HFF-Myc (cell line): Measurements from ENCODE around the gene AHRR.

Experiments used
- DNase-seq: peaks from one replicate; pipeline ENCODE4 v3.0.0-alpha.2; 2011; ENCODE audit warnings: low read depth; ENCODE audit errors: extremely low read depth
- H3K4me3 ChIP-seq: replicated peaks from 2 replicates; pipeline ENCODE4 v1.5.1; 2011; ENCODE audit warnings: low read depth, mild to moderate bottlenecking, control low read depth, low read length
- TF ChIP-seq, protein P1 (sequence below): IDR thresholded peaks from 2 replicates; pipeline ENCODE4 v1.5.1; 2012; ENCODE audit warnings: mild to moderate bottlenecking, low read depth, low read length, control low read depth; ENCODE audit errors: missing control alignments

The AHRR gene

DNA sequence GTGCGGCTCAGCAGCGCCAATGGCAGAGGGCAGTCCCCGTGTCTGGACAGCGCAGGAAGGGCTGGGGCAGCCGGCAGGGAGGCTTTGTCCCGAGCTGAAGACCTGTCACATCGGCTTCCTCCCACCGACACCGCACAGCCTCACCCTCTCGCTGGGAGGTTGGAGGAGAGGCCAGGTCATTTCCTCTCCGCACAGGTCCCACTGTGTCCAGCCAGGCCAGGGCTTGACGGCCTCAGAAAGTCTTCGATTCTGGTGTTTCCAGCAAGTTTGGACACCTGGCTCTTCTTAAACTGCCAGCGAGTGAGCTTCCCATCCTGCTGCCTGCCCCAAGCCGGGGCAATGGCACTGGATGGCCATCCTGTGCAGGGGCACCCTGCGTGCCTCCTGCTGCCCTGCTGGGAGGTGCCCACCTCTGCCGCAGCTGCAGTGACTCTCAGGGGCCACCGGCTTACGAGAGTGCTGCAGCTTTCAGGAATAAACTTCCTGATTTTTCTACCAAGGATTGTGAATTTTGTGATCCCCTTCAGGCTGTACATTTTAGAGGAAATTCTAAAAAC lies 33.9 kb downstream of the AHRR start:
- DNase-seq: no peak
- no peak overlapping the region for H3K4me3 ChIP-seq
- TF ChIP-seq, protein P1, sequence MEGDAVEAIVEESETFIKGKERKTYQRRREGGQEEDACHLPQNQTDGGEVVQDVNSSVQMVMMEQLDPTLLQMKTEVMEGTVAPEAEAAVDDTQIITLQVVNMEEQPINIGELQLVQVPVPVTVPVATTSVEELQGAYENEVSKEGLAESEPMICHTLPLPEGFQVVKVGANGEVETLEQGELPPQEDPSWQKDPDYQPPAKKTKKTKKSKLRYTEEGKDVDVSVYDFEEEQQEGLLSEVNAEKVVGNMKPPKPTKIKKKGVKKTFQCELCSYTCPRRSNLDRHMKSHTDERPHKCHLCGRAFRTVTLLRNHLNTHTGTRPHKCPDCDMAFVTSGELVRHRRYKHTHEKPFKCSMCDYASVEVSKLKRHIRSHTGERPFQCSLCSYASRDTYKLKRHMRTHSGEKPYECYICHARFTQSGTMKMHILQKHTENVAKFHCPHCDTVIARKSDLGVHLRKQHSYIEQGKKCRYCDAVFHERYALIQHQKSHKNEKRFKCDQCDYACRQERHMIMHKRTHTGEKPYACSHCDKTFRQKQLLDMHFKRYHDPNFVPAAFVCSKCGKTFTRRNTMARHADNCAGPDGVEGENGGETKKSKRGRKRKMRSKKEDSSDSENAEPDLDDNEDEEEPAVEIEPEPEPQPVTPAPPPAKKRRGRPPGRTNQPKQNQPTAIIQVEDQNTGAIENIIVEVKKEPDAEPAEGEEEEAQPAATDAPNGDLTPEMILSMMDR: no peak

DNA sequence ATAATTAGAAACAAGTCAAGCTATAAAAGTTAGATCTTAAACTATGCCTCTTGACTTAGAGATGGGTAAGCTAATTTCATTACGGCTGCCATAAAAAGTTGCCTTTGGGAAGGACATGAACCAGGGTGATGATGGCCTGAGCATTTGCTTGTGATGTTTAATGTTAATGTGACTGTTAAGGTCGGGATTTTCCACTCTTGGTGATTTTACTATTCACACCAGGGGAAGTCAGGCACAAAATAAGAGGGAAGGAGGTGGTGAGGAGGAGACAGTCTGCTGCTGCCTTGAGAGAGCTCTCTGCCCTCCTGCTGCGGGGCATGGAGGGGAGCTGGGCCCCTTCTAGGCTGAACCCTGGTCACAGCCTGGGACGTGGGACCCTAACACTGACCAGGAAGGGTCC lies 34.4 kb downstream of the AHRR start:
- TF ChIP-seq, protein P1: no peak
- DNase-seq: no peak
- no peak overlapping the region for H3K4me3 ChIP-seq

DNA sequence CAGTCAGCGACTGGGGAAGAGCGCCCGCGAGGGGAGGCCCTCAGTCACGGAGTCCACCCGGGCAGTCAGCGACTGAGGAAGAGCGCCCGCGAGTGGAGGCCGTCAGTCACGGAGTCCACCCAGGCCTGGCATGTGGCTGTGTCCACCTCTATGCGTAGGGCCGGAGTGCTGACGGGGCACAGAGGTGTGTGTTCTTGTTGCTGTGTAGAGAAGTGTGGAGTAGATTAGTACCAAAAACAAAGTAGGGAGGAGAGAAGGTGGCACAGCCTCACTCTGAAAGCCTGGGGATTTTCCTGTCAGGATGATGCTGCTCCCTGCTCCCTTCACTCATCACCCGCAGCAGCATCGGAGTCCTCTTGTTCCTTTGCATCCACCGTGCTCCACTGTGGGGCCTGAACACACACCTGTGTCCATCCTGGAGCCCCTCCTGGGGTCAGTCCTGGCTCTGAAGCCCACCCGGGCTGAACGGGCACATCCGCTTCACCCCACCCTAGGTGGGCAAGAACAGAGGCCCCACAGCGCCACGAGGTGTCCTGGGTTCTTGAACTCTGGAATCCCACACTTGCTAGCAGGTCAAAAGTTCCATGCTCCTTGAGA lies 37.9 kb downstream of the AHRR start:
- no peak for DNase-seq
- TF ChIP-seq, protein P1: no peak
- H3K4me3 ChIP-seq: no peak overlapping the region

DNA sequence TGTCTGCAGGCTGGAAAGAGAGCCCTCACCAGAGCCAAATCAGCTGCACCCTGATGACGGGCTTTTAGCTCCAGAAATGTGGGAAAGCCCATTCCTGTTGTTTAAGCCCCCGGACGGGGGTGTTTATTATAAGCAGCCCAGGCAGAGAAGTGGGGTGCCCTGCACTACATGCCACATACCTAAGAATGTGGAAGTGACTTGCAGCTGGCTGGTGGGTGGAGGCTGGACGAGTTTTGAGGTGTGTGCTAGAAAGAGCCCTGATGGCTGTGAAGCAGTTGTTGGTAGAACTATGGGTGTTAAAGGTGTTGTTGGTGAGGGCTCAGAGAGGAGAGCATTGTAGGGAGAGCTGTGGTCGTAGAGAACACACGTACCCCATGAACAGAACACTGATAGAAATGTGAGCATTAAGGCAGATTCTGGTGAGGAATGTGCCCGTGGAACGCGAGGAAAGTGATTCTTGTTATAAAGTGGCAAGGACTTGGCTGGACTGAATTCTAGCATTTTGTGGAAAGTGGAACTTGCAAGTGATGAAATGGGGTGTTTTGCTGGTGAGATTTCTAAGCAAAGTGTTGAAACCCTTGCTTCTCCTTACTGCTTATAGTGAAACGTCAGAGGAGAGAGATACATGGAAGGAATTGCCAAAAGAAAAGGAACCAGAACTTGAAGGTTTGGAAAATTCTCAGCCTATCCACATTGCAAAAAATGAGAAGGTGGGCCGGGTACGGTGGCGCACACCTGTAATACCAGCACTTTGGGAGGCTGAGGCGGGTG lies 38.9 kb downstream of the AHRR start:
- no peak for DNase-seq
- TF ChIP-seq, protein P1: no peak
- no peak overlapping the region for H3K4me3 ChIP-seq

DNA sequence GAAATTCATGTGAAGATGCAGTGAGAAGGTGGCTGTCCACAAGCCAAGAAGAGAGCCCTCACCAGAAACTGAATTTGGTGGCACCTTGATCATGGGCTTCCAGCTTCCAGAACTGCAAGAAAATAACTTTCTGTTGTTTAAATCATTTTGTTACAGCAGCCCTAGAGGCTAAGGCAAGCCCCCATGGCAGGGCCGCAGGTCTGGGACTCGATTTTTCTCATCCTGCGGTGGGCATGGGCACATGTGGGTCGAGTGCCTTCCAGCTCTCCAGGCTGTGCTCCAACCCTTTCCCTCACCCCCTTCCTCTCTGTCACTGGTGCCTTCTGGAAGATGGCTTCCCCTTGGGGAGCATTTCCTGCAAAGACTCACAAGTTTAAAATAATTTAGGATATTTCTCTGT lies 40.7 kb downstream of the AHRR start:
- TF ChIP-seq, protein P1: no peak
- H3K4me3 ChIP-seq: no peak overlapping the region
- DNase-seq: no peak

DNA sequence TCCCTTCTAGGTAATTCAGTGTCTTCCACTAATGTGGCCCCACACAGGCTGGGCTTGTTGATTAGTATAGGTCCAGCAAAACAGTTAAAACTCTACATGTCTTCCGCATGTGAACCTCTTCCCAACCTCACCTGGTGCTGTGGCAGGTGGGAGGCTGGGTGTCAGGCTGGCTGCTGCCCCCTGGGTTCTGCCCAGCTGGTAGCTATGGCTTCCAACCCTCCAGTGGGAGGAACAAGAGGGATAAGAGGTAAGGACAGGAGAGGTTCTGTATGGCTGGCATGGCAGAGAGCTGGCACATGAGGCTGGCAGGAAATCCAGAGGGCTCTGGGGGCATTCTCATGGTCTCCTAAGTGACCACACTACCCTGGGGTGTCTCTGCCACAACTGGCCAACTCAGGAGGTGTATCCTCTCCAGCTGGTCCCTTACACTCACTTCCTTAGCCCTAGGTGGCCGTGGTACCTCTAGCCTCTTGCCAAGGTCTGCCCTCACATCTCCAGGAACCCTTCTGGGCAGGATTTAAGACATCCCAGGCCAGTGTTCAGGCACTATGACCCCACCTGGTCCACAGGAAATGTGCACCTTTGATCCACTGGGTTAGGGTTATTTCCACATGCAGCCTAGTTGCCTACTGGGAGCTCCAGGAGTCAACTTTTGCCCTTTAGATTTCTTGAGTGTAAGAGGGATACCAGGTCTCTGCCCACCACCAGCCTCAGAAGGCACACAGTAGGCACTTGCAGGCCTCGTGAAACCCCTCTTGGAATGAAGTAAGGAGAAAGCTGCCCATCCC lies 41.7 kb downstream of the AHRR start:
- DNase-seq: no peak
- no peak overlapping the region for H3K4me3 ChIP-seq
- TF ChIP-seq, protein P1: no peak
